ENCODE measurements around the gene FBXL13. TPM values are rescaled to one million over a fixed set of nuclear protein-coding genes. Genes with fewer than 3 reads are reported as not detected.
A peak's percentile ranks its signal among the peaks of the same experiment; 100 is the strongest.
"Not testable (repeated sequence)": the region's sequence is repeated elsewhere in the genome, so short reads cannot be mapped to it uniquely, and the experiment has no call there.

The FBXL13 gene
- total RNA-seq, 4 donors from 2014 or later, result 0.52 to 1.7 (median 1.1) TPM

- H3K4me3 ChIP-seq; H3K27ac ChIP-seq (replicated peaks in 1 of 4); intact Hi-C loops (cut with DNase I); H3K36me3 ChIP-seq; H3K4me1 ChIP-seq; DNase-seq (ENCODE audit: extremely low spot score); H3K9me3 ChIP-seq; H3K27me3 ChIP-seq: not testable (repeated sequence)
- WGBS, result 100% methylated on average over 1 of the region's 3 CpGs
Measured at GRCh38 chr7:102769657-102770192, 304.9 kb downstream of the FBXL13 start.

DNA sequence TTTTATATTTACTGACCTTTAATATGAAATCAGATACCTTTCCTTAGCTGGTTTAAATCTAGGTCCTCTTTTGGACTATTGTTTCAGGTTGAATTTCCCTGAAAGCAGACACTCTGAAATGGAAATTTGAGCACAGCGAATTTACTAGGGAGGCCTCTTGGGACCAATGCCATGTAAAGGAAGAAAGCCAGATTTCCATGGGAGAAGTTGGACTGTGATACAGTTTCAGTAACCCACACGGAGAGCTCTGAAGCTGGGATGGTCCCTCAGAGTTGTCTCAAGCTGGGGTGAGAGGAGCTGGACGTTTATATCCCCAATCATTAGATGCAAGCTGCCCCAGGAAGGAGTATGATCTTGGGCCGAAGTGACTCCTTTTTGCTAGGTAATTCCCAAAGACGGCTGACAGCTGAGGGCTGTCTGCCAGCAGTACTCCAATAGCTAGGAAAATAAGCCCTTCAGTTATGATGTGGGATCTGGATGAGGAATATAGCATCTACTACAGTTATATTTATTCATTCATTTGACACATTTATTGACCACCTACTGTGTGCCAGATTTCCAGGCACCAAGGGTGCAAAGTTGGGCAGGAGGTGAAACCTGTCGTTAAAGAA, 311.2 kb downstream of the FBXL13 start:
- Histone ChIP-seq H3K4me3 (peak overlapping the region in 1 of 4 donors; percentile 6), H3K4me1 (peaks cover 0 to 32% (median 7%) of the 10 kb centered on the region in 4 donors), H3K27ac (replicated peaks in 1 of 4) (peak overlapping the region; percentile 3 to 66 (median 46))
- 43% methylated on average over 6 of the region's 6 CpGs for WGBS
- H3K27me3 ChIP-seq; H3K36me3 ChIP-seq; intact Hi-C loops (cut with DNase I); DNase-seq (ENCODE audit: extremely low spot score); H3K9me3 ChIP-seq: not testable (repeated sequence)

Small RNAs within 50 kb of the gene (small RNA-seq; reads per million reads assigned to genes)
- 0 reads per million in 3 donors for gene RNU6-1136P

Other genes starting within 250 kb of the FBXL13 start
- gene LRRC17, start 161.8 kb downstream of the FBXL13 start, total RNA-seq, result 1 to 10 TPM in 3 of 4 donors, under 1 TPM in 1; 0.83 to 3.5 (median 2.6) TPM
- gene ARMC10, start 344 bp upstream of the FBXL13 start, total RNA-seq, result 10 to 100 TPM; 28.8 to 41.2 (median 37.2) TPM
- gene NAPEPLD, start 74.3 kb upstream of the FBXL13 start, total RNA-seq, result 1 to 10 TPM; 4.7 to 8.7 (median 6.1) TPM
- 10 to 100 TPM; 48.9 to 59.6 (median 50.6) TPM for gene PMPCB, start 222.6 kb upstream of the FBXL13 start, total RNA-seq